ENCODE results near the gene TRIM67.

- TF ChIP-seq POLR2A (IDR thresholded peaks at IDR 0.05) (no peak), CTCF (IDR thresholded peaks at IDR 0.05) (no peak)
Observed at GRCh38 chr1:231196728-231197127, 34.9 kb downstream of the TRIM67 start.
